ENCODE results near the gene PROK1.
A peak's percentile ranks its signal among the peaks of the same experiment; 100 is the strongest.
"Not testable (repeated sequence)": the region's sequence is repeated elsewhere in the genome, so short reads cannot be mapped to it uniquely, and the experiment has no call there.

Gene PROK1

GRCh38 chr1:110433803-110434202 lies 17.1 kb upstream of the PROK1 start:
- no peak for DNase-seq (ENCODE audit: low read depth, low spot score)

- DNase-seq (ENCODE audit: low read depth, low spot score), result no peak
Observed at GRCh38 chr1:110434946-110435345, 16.0 kb upstream of the PROK1 start.

- DNase-seq (ENCODE audit: low read depth, low spot score), result no peak
Observed at GRCh38 chr1:110436635-110437034, 14.3 kb upstream of the PROK1 start.

GRCh38 chr1:110437645-110438299 lies 13.2 kb upstream of the PROK1 start:
- DNase-seq (ENCODE audit: low read depth, low spot score), result not testable (repeated sequence)

- no peak for DNase-seq (ENCODE audit: low read depth, low spot score)
Observed at GRCh38 chr1:110438893-110439292, 12.1 kb upstream of the PROK1 start.

GRCh38 chr1:110439873-110440272 lies 11.1 kb upstream of the PROK1 start:
- not testable (repeated sequence) for DNase-seq (ENCODE audit: low read depth, low spot score)

GRCh38 chr1:110440877-110441276 lies 10.1 kb upstream of the PROK1 start:
- no peak for DNase-seq (ENCODE audit: low read depth, low spot score)

GRCh38 chr1:110441888-110442287 lies 9.1 kb upstream of the PROK1 start:
- DNase-seq (ENCODE audit: low read depth, low spot score), result no peak

GRCh38 chr1:110443451-110443850 lies 7.5 kb upstream of the PROK1 start:
- DNase-seq (ENCODE audit: low read depth, low spot score), result no peak

- no peak for DNase-seq (ENCODE audit: low read depth, low spot score)
Observed at GRCh38 chr1:110444561-110444960, 6.4 kb upstream of the PROK1 start.

GRCh38 chr1:110449661-110450651 lies 993 bp upstream of the PROK1 start:
- DNase-seq (ENCODE audit: low read depth, low spot score), result no peak

GRCh38 chr1:110452330-110452729 lies 1.4 kb downstream of the PROK1 start:
- DNase-seq (ENCODE audit: low read depth, low spot score), result no peak

GRCh38 chr1:110453829-110454228 lies 2.9 kb downstream of the PROK1 start:
- no peak for DNase-seq (ENCODE audit: low read depth, low spot score)

GRCh38 chr1:110454328-110454727 lies 3.4 kb downstream of the PROK1 start:
- no peak for DNase-seq (ENCODE audit: low read depth, low spot score)

- DNase-seq (ENCODE audit: low read depth, low spot score), result no peak
Observed at GRCh38 chr1:110455151-110455550, 4.2 kb downstream of the PROK1 start.

GRCh38 chr1:110457206-110457605 lies 6.3 kb downstream of the PROK1 start:
- DNase-seq (ENCODE audit: low read depth, low spot score), result no peak

- peak; percentile 78 for DNase-seq (ENCODE audit: low read depth, low spot score)
Observed at GRCh38 chr1:110460253-110461220, 9.6 kb downstream of the PROK1 start.

- DNase-seq (ENCODE audit: low read depth, low spot score), result no peak
Observed at GRCh38 chr1:110462093-110462492, 11.1 kb downstream of the PROK1 start.

GRCh38 chr1:110462964-110463363 lies 12.0 kb downstream of the PROK1 start:
- DNase-seq (ENCODE audit: low read depth, low spot score), result no peak

- DNase-seq (ENCODE audit: low read depth, low spot score), result no peak
Observed at GRCh38 chr1:110463725-110464124, 12.8 kb downstream of the PROK1 start.

- no peak for DNase-seq (ENCODE audit: low read depth, low spot score)
Observed at GRCh38 chr1:110464340-110464739, 13.4 kb downstream of the PROK1 start.
